ENCODE data around the gene KRTAP5-10. TPM values are rescaled to one million over a fixed set of nuclear protein-coding genes. Genes with fewer than 3 reads are reported as not detected.
"Not testable (repeated sequence)": the region's sequence is repeated elsewhere in the genome, so short reads cannot be mapped to it uniquely, and the experiment has no call there.

Gene KRTAP5-10
- total RNA-seq, 4 donors from 2014 or later, result not detected

GRCh38 chr11:71535825-71536224 is 29.5 kb upstream of the KRTAP5-10 start:
- TF ChIP-seq EP300 (IDR thresholded peaks at IDR 0.05) (no peak), CTCF (IDR thresholded peaks at IDR 0.05) (no peak), POLR2A (IDR thresholded peaks at IDR 0.05) (no peak), POLR2AphosphoS5 (IDR thresholded peaks at IDR 0.05) (no peak)
- 82 to 86% methylated on average over 8 to 9 of the region's 9 CpGs for WGBS, 2 donors (ENCODE audit: low coverage in 1 of 2)
- ATAC-seq, result no peak

DNA sequence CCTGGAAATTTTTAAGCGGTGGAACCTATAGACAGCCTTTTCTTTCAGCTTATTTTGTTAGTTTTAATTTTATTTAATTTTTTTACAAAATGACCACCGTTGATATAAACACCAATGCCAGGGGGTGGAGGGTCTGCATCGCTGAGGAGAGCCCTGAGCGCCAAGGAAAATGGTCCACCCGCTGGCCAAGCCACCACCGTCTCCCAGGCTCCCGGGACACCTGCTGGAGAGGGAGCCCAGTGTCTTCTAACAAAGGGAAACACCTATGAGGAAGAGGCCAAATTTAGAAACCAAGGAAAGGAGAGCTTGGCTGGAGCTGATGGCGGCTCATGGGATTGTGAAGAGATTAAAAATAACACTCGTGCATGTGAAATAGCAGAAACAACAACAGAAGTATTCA is 27.8 kb upstream of the KRTAP5-10 start:
- ATAC-seq, result no peak
- no peak overlapping the region for H3K4me3 ChIP-seq
- TF ChIP-seq POLR2A (IDR thresholded peaks at IDR 0.05) (no peak), EP300 (IDR thresholded peaks at IDR 0.05) (no peak), CTCF (IDR thresholded peaks at IDR 0.05) (no peak), POLR2AphosphoS5 (IDR thresholded peaks at IDR 0.05) (no peak)
- H3K36me3 ChIP-seq, result no peaks in the 10 kb centered on the region
- no peak overlapping the region for H3K27ac ChIP-seq
- H3K9me3 ChIP-seq, result no peaks in the 10 kb centered on the region
- no peaks in the 10 kb centered on the region for H3K4me1 ChIP-seq
- H3K27me3 ChIP-seq, result no peaks in the 10 kb centered on the region
- 64 to 77% methylated on average over 2 to 9 of the region's 9 CpGs for WGBS, 2 donors (ENCODE audit: low coverage in 1 of 2)

More at GRCh38 chr11:71535825-71536224, 29.5 kb upstream of the KRTAP5-10 start:
- Histone ChIP-seq H3K4me1 (no peaks in the 10 kb centered on the region), H3K9me3 (no peaks in the 10 kb centered on the region), H3K27me3 (no peaks in the 10 kb centered on the region), H3K27ac (no peak overlapping the region), H3K4me3 (no peak overlapping the region), H3K36me3 (no peaks in the 10 kb centered on the region)

DNA sequence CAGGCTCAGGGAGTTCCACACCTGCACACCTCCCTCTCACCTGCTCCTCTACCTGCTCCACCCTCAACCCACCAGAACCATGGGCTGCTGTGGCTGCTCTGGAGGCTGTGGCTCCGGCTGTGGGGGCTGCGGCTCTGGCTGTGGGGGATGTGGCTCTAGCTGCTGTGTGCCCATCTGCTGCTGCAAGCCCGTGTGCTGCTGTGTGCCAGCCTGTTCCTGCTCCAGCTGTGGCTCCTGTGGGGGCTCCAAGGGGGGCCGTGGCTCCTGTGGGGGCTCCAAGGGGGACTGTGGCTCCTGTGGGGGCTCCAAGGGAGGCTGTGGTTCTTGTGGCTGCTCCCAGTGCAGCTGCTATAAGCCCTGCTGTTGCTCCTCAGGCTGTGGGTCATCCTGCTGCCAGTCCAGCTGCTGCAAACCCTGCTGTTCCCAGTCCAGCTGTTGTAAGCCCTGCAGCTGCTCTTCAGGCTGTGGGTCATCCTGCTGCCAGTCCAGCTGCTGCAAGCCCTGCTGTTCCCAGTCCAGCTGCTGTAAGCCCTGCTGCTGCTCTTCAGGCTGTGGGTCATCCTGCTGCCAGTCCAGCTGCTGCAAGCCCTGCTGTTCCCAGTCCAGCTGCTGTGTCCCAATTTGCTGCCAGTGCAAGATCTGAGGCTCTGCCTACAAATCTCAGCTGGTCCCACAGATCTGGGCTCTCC is 27.2 kb upstream of the KRTAP5-10 start, which contains the start of gene KRTAP5-8:
TSS of gene KRTAP5-8 (plus strand) at position 49 of the 689 bp plus-strand sequence. CDS start at position 80, 31 bp downstream.
- H3K4me1 ChIP-seq, H3K27me3 ChIP-seq, H3K4me3 ChIP-seq, H3K9me3 ChIP-seq, H3K27ac ChIP-seq, ATAC-seq, H3K36me3 ChIP-seq: not testable (repeated sequence)
- no CpG with 5 or more reads among the region's 4 CpGs for WGBS, 2 donors (ENCODE audit: low coverage in 1 of 2)

- 71 to 83% methylated on average over 1 to 4 of the region's 4 CpGs for WGBS, 2 donors (ENCODE audit: low coverage in 1 of 2)
- Histone ChIP-seq H3K27ac (no peak overlapping the region), H3K36me3 (no peaks in the 10 kb centered on the region), H3K4me3 (no peak overlapping the region), H3K9me3 (no peaks in the 10 kb centered on the region), H3K4me1 (no peaks in the 10 kb centered on the region), H3K27me3 (peaks cover 4% of the 10 kb centered on the region)
- ATAC-seq, result no peak
- TF ChIP-seq POLR2A (IDR thresholded peaks at IDR 0.05), result no peak
- no peak for TF ChIP-seq POLR2AphosphoS5 (IDR thresholded peaks at IDR 0.05)
- TF ChIP-seq EP300 (IDR thresholded peaks at IDR 0.05), result no peak
- TF ChIP-seq CTCF (IDR thresholded peaks at IDR 0.05), result no peak
These were observed 26.7 kb upstream of the KRTAP5-10 start for GRCh38 chr11:71538666-71538990.

DNA sequence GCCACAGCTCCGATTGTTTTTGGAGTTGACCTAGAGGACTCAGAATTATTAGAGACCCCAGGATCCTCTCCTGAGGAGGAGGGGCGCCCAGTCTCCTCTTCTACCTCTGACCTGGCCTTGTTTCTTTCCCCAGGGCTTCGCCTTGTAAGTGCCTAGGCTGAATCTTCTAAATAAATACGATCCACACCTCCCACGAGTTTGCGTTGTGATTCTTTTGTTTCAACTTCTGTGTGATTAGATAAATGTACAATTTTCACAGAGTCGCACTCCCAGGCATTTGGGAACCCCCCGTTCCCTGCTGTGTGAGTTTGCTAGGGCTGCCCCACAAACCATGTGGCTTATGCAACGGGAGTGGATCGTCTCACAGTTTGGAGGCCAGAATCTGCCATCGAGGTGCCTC is 26.3 kb upstream of the KRTAP5-10 start:
- Histone ChIP-seq H3K27ac (no peak overlapping the region), H3K27me3 (peaks cover 4% of the 10 kb centered on the region), H3K4me3 (no peak overlapping the region), H3K4me1 (no peaks in the 10 kb centered on the region), H3K9me3 (no peaks in the 10 kb centered on the region), H3K36me3 (no peaks in the 10 kb centered on the region)
- 63 to 87% methylated on average over 5 to 6 of the region's 11 CpGs for WGBS, 2 donors (ENCODE audit: low coverage in 1 of 2)
- ATAC-seq, result no peak
- TF ChIP-seq EP300 (IDR thresholded peaks at IDR 0.05) (no peak), POLR2AphosphoS5 (IDR thresholded peaks at IDR 0.05) (no peak), POLR2A (IDR thresholded peaks at IDR 0.05) (no peak), CTCF (IDR thresholded peaks at IDR 0.05) (no peak)

- not testable (repeated sequence) for H3K4me1 ChIP-seq
These were observed 25.4 kb upstream of the KRTAP5-10 start for GRCh38 chr11:71539971-71540370.

DNA sequence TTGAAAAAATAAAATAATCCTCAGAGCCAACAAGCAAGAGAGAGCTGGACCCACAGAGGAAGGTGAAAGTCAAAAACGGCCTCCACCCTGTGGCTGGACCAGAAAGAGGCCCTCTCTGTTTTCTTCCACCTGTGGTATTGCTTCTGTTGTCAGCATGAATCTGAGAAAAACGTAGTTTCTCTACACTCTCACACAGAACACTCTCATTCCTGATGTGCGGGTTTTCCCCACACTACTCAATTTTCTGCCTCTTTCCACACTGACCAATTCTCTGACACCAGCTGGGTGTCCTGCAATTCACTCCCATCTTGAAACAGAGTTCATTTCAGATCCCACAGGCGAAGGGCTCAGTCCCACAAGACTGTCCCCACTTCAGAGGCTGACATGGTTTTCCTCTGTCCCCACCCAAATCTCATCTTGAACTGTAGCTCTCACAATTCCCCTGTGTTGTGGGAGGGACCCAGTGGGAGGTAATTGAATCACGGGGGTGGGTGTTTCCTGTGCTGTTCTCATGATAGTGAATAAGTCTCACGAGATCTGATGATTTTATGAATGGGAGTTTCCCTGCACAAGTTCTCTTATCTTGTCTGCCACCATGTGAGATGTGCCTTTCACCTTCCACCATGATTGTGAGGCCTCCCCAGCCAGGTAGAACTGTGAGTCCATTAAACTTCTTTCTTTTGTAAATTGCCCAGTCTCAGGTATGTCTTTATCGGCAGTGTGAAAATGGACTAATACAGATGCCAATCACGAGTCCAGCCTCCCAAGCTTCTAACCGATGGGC is 24.6 kb upstream of the KRTAP5-10 start:
- H3K4me1 ChIP-seq, H3K4me3 ChIP-seq, H3K36me3 ChIP-seq, H3K27ac ChIP-seq, H3K9me3 ChIP-seq, ATAC-seq: not testable (repeated sequence)
- peaks cover 11% of the 10 kb centered on the region for H3K27me3 ChIP-seq
- WGBS, 2 donors (ENCODE audit: low coverage in 1 of 2), result 74 to 87% methylated on average over 6 to 9 of the region's 9 CpGs

More at GRCh38 chr11:71539971-71540370, 25.4 kb upstream of the KRTAP5-10 start:
- not testable (repeated sequence) for H3K9me3 ChIP-seq, H3K4me3 ChIP-seq, H3K36me3 ChIP-seq, ATAC-seq, H3K27ac ChIP-seq, H3K27me3 ChIP-seq
- 90% methylated on average over 7 of the region's 11 CpGs; no CpG with 5 or more reads in 1 of the 2 donors for WGBS, 2 donors (ENCODE audit: low coverage in 1 of 2)
